ENCODE measurements around the gene UGT1A8. TPM values are rescaled to one million over a fixed set of nuclear protein-coding genes. Genes with fewer than 3 reads are reported as not detected.

The UGT1A8 gene
- total RNA-seq, 1 donor from 2014 or later: not detected

GRCh38 chr2:233800208-233800607, 182.8 kb downstream of the UGT1A8 start:
- TF ChIP-seq, protein P1, sequence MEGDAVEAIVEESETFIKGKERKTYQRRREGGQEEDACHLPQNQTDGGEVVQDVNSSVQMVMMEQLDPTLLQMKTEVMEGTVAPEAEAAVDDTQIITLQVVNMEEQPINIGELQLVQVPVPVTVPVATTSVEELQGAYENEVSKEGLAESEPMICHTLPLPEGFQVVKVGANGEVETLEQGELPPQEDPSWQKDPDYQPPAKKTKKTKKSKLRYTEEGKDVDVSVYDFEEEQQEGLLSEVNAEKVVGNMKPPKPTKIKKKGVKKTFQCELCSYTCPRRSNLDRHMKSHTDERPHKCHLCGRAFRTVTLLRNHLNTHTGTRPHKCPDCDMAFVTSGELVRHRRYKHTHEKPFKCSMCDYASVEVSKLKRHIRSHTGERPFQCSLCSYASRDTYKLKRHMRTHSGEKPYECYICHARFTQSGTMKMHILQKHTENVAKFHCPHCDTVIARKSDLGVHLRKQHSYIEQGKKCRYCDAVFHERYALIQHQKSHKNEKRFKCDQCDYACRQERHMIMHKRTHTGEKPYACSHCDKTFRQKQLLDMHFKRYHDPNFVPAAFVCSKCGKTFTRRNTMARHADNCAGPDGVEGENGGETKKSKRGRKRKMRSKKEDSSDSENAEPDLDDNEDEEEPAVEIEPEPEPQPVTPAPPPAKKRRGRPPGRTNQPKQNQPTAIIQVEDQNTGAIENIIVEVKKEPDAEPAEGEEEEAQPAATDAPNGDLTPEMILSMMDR (IDR thresholded peaks at IDR 0.05; ENCODE audit: borderline replicate concordance): no peak
- intact Hi-C loops (cut with micrococcal nuclease): no loop called here
- DNase-seq: no peak

DNA sequence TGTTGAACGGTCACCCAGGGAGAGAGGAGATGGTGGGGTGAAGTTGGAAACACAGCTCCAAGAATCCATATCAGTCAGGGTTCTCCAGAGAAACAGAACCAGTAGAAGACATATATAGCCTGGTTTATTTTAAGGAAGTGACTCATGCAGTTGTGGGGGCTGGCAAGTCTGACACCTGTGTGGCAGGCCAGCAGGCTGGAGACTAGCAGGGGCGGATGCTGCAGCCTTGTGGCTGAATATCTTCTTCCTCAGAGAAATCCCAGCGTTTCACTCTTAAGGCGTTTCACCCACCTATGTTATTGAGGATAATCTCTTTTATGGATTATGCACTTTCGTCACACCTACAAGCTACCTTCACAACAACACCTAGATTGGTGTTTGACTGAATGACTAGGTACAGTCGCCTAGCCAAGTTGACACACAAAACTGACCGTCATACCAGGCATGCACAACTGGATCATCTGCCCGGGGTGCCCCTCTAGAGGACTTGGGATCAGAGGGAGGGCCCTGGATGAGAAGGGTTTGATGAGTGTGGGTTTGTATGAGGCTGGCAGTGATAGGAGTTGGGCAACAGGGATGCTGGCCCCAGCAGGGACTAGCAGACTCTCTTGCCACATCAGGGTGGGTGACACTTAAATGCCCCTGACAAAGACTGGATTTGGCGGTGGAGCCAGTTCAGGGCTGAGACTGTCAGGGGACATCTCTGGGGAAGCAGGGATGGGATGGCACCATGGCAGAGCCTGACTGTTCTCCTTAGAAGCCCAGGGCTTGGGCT, 184.1 kb downstream of the UGT1A8 start:
- no peaks in the 10 kb centered on the region for H3K9me3 ChIP-seq (replicated peaks)
- intact Hi-C loops (cut with micrococcal nuclease): no loop called here
- no peak overlapping the region for H3K4me3 ChIP-seq
- DNase-seq: no peak
- no peak overlapping the region for H3K27ac ChIP-seq (replicated peaks)
- TF ChIP-seq, protein P1 (IDR thresholded peaks at IDR 0.05; ENCODE audit: borderline replicate concordance): no peak
- H3K36me3 ChIP-seq: no peaks in the 10 kb centered on the region
- peaks cover 38% of the 10 kb centered on the region for H3K27me3 ChIP-seq (ENCODE audit: low read depth)
- H3K4me1 ChIP-seq: no peaks in the 10 kb centered on the region

More at GRCh38 chr2:233800208-233800607, 182.8 kb downstream of the UGT1A8 start:
- no peaks in the 10 kb centered on the region for H3K4me1 ChIP-seq
- H3K27me3 ChIP-seq (ENCODE audit: low read depth): peaks cover 38% of the 10 kb centered on the region
- H3K9me3 ChIP-seq (replicated peaks): no peaks in the 10 kb centered on the region
- H3K4me3 ChIP-seq: no peak overlapping the region
- no peak overlapping the region for H3K27ac ChIP-seq (replicated peaks)
- no peaks in the 10 kb centered on the region for H3K36me3 ChIP-seq

DNA sequence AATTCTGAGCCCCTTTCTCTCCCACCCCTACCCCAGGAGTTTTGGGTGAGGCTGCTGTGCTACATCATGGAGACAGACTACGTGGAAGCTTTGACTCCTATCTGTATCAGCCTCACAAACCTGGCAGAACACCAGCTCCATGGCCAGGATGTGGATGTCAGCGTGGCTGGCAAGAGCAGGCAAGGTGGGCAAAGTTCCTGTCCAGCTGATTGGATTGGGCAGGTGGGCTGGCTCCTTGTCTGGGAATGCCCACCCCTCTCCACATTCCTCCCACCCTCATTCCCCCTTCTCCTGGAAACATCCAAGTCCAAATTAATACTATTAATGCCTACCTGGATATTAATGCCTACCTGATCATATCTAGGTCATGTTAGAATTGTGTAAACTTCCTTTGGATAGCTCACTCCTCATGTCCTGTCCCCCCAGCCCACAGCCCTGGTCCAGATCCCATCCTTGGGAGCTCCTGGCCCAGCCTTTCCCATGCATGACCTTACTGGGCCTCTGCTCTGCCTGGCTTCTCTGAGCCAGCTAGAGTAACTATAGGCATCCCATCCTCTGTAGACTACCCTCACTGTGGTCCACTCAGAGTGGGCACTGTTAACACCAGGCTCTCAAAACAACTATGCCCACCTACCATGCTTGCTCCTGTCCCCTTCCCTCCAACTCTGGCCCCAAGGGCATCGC, 184.8 kb downstream of the UGT1A8 start:
- peaks cover 43% of the 10 kb centered on the region for H3K27me3 ChIP-seq (ENCODE audit: low read depth)
- no peak for DNase-seq
- no peaks in the 10 kb centered on the region for H3K4me1 ChIP-seq
- no peak overlapping the region for H3K4me3 ChIP-seq
- no peak overlapping the region for H3K27ac ChIP-seq (replicated peaks)
- no peaks in the 10 kb centered on the region for H3K9me3 ChIP-seq (replicated peaks)
- TF ChIP-seq, protein P1 (IDR thresholded peaks at IDR 0.05; ENCODE audit: borderline replicate concordance): no peak
- intact Hi-C loops (cut with micrococcal nuclease): no loop called here
- H3K36me3 ChIP-seq: no peaks in the 10 kb centered on the region

GRCh38 chr2:233803292-233803911, 186.0 kb downstream of the UGT1A8 start:
- Histone ChIP-seq H3K4me3 (no peak overlapping the region), H3K36me3 (no peaks in the 10 kb centered on the region), H3K9me3 (replicated peaks) (no peaks in the 10 kb centered on the region), H3K27me3 (ENCODE audit: low read depth) (peaks cover 54% of the 10 kb centered on the region), H3K27ac (replicated peaks) (no peak overlapping the region), H3K4me1 (no peaks in the 10 kb centered on the region)
- no peak for DNase-seq
- TF ChIP-seq, protein P1 (IDR thresholded peaks at IDR 0.05; ENCODE audit: borderline replicate concordance): no peak
- intact Hi-C loops (cut with micrococcal nuclease): no loop called here

- Histone ChIP-seq H3K27ac (replicated peaks) (no peak overlapping the region), H3K36me3 (no peaks in the 10 kb centered on the region)
- intact Hi-C loops (cut with micrococcal nuclease): no loop called here
Measured at GRCh38 chr2:233803994-233804393, 186.6 kb downstream of the UGT1A8 start.

More at GRCh38 chr2:233803994-233804393, 186.6 kb downstream of the UGT1A8 start:
- Histone ChIP-seq H3K4me1 (no peaks in the 10 kb centered on the region), H3K9me3 (replicated peaks) (no peaks in the 10 kb centered on the region), H3K27me3 (ENCODE audit: low read depth) (peaks cover 59% of the 10 kb centered on the region), H3K4me3 (no peak overlapping the region)
- TF ChIP-seq, protein P1 (IDR thresholded peaks at IDR 0.05; ENCODE audit: borderline replicate concordance): no peak
- no peak for DNase-seq
